GM19043 (cell line): Measurements from ENCODE around the gene CCDC182.

Source experiments
- ATAC-seq: cut with Tn5 transposase; IDR thresholded peaks from one replicate; pipeline ENCODE4 v1.9.1; 2021; ENCODE audit warnings: low read depth; ENCODE audit not compliant: unreplicated experiment

Gene CCDC182

DNA sequence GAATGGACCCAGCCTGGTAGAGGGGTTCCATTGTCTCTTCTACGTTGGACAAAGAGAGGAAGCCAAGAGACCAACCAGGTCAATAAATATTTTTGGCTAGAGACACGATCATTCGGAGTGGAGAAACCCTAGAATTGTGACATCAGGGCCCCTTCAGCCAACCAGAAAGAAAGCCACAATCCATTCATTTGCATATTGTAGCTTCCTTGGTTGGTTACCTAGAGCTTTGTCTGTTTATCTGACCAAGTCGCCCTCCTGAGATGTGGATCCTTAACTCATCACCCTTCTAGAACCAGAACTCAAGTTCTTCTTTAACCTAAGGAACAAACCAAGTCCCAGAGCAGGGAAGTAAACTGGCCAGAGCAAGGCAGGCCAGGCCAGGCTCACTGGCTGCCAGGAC, at the start of gene CCDC182:
Gene CCDC182 (minus strand): TSS at position 58 of the 400 bp plus-strand sequence. CDS start 27 bp downstream, at position 31.
- ATAC-seq, result no peak

- ATAC-seq, result no peak
Measured at GRCh38 chr17:57794841-57795240, 49.7 kb upstream of the CCDC182 start.

DNA sequence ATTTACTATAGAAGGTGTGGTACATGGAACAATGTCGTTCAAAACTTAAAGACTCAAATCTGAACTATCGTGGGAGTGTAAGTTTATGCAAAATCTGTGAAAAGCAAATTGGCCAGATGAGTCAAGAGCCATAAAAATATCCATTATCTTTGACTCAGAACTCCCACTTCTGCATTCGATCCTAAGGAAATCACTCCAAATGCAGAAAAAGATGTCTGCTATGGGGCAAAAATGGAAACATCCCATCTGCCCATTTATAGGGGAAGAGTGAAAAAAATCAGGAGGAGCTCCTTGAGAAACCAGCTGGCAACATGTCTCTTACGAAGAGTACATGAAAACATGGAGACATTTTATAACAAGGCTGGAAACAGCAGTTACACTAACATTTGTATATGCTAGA, 43.6 kb upstream of the CCDC182 start:
- ATAC-seq, result no peak

DNA sequence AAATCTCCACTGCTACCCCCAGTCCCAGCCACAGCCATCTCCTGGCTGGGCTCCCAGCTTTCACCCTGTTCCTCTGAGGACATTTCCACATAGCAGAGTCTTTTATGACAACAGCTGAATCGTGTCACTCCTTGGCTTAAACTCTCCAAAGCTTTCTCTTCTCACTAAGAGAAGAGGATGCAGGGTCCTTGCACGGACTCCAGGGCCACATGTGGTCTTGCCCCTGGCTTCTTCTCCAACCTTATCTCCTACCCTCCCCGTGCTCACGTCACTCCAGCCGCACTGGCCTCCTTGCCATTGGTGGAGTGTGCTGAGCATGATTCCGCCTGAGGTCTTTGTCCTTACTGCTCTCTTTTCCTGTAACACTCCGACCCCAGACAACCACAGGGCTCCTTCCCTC, 39.9 kb upstream of the CCDC182 start:
- ATAC-seq, result no peak

DNA sequence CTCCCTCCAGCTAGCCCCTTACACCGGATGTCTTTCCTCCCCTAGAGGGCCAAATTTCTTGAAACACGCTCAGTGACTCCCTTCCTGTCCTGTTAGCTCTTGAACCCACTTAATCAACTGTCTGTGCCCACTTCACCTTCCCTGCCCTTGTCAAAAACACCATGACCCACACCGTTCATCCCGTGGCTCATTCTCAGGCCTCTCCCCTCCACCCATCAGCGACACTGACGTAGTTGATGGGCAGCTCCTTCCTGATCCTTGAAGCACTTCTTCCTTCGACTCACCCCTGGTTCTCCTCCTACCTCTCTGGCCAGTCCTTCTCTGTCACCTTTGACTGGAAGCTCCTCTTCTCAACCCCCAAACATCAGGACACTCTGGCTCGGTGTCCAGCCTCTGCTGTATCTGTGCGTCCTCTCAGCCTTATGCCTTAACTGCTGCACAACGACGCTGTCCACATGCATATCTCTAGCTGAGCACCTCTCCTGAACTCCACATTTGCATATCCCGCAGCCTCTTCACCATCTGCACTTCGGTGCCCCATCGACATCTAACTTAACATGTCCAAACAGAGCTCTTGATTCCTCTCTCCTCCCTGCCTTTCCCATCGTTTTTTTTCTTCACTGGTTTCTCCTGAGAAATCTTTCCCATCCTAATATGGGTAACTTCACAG, 39.3 kb upstream of the CCDC182 start:
- no peak for ATAC-seq

GRCh38 chr17:57783338-57783742, 38.2 kb upstream of the CCDC182 start:
- no peak for ATAC-seq

GRCh38 chr17:57782647-57783337, 37.7 kb upstream of the CCDC182 start:
- no peak for ATAC-seq

DNA sequence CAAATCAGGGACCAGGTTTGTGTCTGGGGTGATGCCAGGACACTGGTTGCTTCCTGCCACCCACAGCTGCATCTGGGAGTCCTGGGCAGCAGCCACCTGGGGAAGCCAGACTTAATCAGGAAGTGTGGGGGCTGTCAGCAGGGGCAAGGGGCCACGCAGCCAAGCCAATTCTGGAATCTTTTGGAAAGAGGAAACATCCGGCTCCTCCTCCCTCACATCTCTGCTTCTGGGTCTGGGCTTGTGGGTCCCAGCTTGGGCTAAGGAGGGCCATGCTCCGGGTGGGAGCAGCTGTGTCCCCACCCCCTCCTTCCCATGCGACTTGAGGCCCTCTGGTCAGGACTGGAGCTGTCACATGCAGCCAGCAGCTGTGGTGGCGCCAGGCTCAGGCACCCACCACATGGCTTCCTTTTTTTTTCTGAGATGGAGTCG, 37.0 kb upstream of the CCDC182 start:
- no peak for ATAC-seq

GRCh38 chr17:57781386-57782061, 36.4 kb upstream of the CCDC182 start:
- no peak for ATAC-seq

DNA sequence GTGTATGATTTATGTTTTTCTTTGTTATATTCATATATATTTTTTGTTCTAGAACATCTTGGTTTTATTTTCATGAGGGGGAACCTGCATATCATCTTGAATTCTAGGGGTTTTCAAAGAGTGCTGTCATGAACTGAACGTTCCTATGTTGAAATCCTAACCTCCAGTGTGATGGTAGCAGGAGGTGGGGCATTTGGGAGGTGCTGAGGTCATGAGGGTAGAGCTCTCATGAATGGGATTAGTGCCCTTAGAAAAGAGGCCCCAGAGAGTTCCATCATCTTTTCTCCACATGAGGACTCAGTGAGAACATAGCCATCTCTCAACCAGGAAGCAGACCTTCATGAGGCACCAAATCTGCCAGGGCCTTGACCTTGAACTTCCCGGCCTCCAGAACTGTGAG, 34.6 kb upstream of the CCDC182 start:
- no peak for ATAC-seq

GRCh38 chr17:57778306-57778705, 33.2 kb upstream of the CCDC182 start:
- no peak for ATAC-seq

DNA sequence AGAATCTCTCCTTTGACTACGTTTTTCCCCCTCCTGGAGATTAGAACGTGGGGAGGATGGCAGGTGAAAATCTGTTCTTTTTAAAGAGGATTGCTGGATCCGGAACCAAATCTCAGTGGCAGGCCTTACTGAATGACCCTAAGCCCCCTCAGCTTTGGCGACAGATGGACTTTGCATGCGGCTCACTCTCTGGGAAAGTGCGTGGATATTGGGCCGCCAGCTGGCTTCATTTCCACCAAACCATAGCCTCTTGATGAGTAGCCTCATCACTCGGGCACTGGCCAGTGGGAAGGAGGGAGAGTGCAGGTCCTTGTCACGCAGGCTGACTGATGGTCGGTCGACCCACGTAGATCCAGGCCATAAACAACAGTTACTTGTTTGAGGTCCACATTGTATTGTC, 31.3 kb upstream of the CCDC182 start:
- ATAC-seq, result no peak

DNA sequence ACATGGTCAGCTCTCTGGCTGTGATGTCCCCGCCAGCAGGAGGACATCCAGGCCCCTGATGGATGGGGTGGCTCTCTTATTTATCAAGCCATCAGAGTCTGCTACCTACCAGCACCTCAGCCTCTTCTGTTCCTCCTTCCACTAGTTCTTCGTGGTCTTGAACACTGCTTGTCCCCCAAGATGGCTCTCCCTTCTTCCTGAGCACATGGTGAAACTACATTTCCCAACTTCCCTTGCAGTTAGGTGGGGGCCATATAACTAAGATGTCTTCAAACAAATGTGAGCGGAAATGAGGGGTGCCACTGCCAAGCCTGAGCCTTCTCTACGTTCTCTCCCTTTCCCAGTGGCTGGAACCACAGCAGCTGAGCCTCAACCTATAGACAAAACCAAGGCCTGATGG, 29.8 kb upstream of the CCDC182 start:
- ATAC-seq, result no peak

DNA sequence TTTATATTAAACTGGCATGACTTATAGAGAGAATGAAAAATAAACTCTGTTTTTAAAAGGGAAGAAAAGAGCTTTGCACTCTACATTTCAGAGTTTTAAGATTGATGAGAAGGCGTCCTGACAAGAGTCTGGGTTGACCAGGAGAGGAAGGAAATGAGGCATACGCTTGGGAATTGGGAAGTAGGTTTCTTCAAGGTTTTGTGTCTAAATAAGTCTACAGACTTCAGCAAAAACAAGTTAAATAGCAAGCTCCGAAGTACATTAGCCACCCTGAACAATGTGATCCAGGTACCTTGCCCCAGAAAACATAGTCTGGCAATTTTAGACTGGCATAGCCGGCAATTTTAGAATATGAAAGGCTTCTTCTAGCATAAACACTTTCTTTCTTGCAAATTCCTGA, 28.5 kb upstream of the CCDC182 start:
- ATAC-seq, result no peak

DNA sequence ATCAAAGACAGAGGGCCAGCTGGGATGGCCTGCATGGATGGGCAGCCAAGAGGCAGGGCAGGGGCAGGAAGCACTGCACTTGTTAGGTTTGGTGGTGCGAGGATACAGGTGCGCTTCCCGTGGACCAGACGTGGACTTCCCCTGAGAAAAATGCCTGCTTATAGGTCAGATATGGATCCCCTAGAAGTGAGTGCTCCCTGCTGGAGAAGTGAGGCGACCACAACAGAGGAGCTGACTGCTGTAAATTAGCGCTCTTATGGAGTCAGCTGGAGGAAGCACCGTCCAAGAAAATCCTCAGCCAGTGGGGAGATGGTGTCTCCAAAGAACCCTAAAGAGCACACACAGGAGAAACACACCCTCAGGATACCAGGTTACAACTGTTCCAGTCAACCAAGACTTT, 27.7 kb upstream of the CCDC182 start:
- ATAC-seq, result no peak

DNA sequence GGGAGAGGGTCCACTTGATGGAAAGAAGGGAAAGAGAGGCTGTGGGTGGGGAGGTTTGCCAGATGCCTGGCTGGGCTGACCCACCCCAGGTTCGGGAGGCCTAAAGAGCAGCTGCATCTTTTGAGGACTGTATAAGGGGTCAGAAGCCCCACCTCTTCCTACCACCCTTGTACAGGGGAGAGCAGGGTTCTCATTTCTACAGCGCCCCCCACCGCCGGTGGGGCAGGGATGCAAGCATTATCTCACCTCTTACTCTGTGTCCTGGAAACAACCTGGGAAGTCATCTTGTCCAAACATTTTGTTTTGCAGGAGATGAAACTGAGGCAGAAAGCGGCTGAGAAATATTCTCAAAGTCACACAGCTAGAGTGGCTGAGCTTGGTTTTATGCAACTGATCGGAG, 22.5 kb upstream of the CCDC182 start:
- no peak for ATAC-seq

DNA sequence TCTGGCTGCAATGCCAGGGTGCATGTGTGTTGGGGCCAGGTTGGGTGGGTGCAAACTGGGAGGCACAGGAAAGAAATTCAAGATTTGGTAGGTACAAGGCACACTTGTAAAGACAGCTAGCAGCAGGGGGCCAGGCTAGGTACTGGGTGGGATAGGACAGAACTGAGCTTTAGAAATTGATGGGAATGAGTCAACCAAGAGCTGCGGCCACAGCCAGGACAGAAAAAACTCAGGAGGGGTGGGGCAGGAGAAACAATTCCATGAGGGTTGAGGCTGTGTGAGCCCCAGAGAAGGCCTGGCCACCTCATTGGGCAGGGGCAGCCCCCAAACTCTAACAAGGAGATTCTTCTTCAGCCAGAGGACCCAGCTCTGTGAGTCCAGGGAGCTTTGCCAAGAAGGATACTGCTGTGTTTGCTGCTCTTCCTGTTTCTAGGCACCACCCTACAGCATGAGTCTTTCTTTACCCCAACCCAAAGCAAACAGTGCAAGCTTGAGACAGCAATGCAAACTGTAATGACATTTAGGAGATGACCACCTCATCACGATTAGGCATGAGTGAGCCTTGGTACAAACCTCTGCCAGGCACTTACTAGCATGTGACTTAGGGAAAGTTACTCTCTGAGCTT, 21.3 kb upstream of the CCDC182 start:
- ATAC-seq, result no peak

DNA sequence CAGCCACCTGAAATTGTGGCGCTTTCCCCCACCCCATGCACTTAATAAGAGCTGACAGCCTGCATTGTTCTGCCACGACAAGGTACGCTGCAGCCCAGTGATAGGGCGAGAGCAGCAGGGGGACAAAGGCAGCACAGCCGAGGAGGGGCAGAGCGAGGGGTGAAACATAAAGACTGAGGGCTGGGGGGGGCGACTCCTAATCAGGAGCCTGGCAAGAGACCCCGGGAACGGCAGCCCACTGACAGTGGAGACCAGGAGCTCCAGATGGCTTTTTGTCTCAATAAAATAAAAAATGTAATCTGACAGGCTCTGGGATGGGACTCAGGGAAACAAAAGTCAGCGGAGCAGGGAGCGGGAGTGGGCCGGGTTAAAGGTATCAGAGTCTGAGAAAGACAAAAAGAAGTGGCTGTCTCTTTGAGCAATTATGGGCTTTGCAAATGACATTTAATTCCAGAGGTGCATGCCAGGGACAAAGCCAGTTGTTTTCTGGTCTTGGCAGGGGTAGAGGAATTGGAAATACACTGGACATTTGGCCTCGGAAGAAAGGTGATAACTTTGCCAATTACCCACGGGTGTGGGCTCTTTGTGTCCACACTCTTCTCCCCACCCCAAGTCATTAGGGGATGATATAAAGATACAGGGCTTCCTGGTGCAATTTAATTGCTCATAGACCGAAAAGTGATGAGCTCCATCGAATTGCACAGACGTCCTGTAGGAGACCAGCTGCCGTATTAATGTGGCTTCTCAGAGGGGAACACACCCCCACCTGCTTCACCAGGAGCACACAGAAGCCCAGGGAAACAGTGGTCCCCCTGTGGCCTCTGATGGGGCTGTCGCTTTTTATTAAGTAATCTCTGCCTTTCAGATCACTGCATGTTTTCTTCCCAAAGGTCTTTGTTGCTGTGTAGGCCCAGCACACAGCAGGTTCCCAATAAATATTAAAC, 17.6 kb upstream of the CCDC182 start:
- ATAC-seq, result no peak

DNA sequence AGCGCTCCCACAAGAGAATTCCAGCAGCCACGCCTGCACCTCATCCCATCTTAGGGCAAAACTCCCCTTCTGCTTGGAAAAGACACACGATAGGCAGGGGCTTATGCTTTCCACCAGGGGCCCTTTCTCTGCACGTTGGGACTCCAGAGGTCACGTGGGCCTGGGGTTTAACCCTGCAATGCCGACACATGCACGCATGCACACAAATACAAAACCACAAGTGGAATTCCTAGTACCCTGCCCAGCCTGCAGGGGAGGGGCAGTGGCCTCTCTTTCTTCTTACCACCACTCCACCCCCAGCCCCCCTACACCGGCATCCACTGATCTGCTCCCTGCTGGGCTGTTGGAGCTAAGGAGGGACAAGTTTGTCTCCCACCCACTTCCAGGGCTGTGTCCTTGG, 16.8 kb upstream of the CCDC182 start:
- ATAC-seq, result no peak

DNA sequence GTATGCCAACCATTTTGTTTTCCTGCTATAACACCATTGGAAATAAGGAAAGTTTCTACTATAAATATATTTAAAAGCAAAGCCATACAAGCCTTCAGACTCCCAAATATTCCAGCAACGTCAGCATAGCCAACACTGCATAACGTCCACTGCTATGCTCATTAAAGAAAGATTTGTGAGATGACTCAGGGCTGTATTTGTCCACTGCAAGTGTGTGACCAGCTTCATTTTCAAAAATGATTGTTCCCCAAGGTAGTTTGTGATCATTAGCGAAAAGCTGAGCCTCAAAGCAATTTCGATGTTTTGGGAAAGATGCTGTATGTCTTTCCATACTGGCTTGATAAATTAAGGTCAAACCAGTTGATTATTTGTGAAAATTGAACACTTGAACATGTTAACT, 14.9 kb upstream of the CCDC182 start:
- no peak for ATAC-seq
